GM12875 (cell line): Measurements from ENCODE around the gene TBC1D14.
"Not testable (repeated sequence)": the region's sequence is repeated elsewhere in the genome, so short reads cannot be mapped to it uniquely, and the experiment has no call there.

Experiments
- H3K4me3 ChIP-seq: one replicate; pipeline ENCODE4 v1.5.1; 2011; ENCODE audit warnings: low read depth, low read length, control low read depth
- CTCF ChIP-seq: IDR thresholded peaks from 2 replicates; pipeline ENCODE4 v1.5.1; 2011; ENCODE audit warnings: low read depth, mild to moderate bottlenecking, control low read depth, inconsistent platforms, low read length, moderate library complexity, borderline replicate concordance; ENCODE audit not compliant: insufficient read depth

Gene TBC1D14

GRCh38 chr4:6890358-6890757 lies 19.3 kb upstream of the TBC1D14 start:
- TF ChIP-seq CTCF: no peak
- no peak overlapping the region for H3K4me3 ChIP-seq

- not testable (repeated sequence) for H3K4me3 ChIP-seq
Measured at GRCh38 chr4:6890971-6891370, 18.7 kb upstream of the TBC1D14 start.

GRCh38 chr4:6891436-6892170 lies 18.0 kb upstream of the TBC1D14 start:
- no peak overlapping the region for H3K4me3 ChIP-seq

GRCh38 chr4:6892190-6892908 lies 17.3 kb upstream of the TBC1D14 start:
- no peak overlapping the region for H3K4me3 ChIP-seq
- TF ChIP-seq CTCF: peak; percentile 15; the same call in 1 of the 2 replicates

More at GRCh38 chr4:6891436-6892170, 18.0 kb upstream of the TBC1D14 start:
- TF ChIP-seq CTCF: no peak

- TF ChIP-seq CTCF: no peak
- H3K4me3 ChIP-seq: no peak overlapping the region
Measured at GRCh38 chr4:6892909-6893202, 16.8 kb upstream of the TBC1D14 start.

- no peak for TF ChIP-seq CTCF
- H3K4me3 ChIP-seq: no peak overlapping the region
Measured at GRCh38 chr4:6893449-6894085, 16.1 kb upstream of the TBC1D14 start.

GRCh38 chr4:6894086-6894478 lies 15.5 kb upstream of the TBC1D14 start:
- no peak overlapping the region for H3K4me3 ChIP-seq
- TF ChIP-seq CTCF: no peak
